CD8-positive, alpha-beta memory T cell (primary cell): ENCODE data around the gene GNB5. TPM values are rescaled to one million over a fixed set of nuclear protein-coding genes. Genes with fewer than 3 reads are reported as not detected.

ENCODE experiments used
- CTCF ChIA-PET: fragments of 350-600 bp; sonication (Branson Sonifier 250); formaldehyde crosslinking; loops from one replicate; lab custom pipeline; 2021; ENCODE audit warnings: antibody characterized with exemption; lab: Charles Lee
- POLR2A ChIA-PET: fragments of 350-600 bp; sonication (Branson Sonifier 250); formaldehyde crosslinking; loops from one replicate; lab custom pipeline; 2021; ENCODE audit warnings: antibody characterized with exemption; lab: Charles Lee
- DNase-seq, 5 donors: peaks; one replicate each; pipeline versions ENCODE4 v3.0.0 to v3.0.0-alpha.2; 2020 to 2022; ENCODE audit warnings: mixed read lengths in 1 of 5
- H3K27ac ChIP-seq: one replicate; pipeline ENCODE4 v1.7.0; 2013; ENCODE audit warnings: low read depth, mild to moderate bottlenecking, low read length, moderate library complexity
- H3K27me3 ChIP-seq: 2 replicates; pipeline ENCODE4 v1.7.0; 2013; ENCODE audit warnings: low read length, mild to moderate bottlenecking; ENCODE audit not compliant: insufficient read depth, poor library complexity, severe bottlenecking
- H3K36me3 ChIP-seq: 2 replicates; pipeline ENCODE4 v1.7.0; 2013; ENCODE audit warnings: mild to moderate bottlenecking, low read length, moderate library complexity; ENCODE audit not compliant: insufficient read depth
- H3K4me1 ChIP-seq: 2 replicates; pipeline ENCODE4 v1.7.0; 2013; ENCODE audit warnings: mild to moderate bottlenecking, low read length, moderate library complexity; ENCODE audit not compliant: insufficient read depth
- H3K4me3 ChIP-seq: 2 replicates; pipeline ENCODE4 v1.7.0; 2013; ENCODE audit warnings: mild to moderate bottlenecking, low read length
- H3K9me3 ChIP-seq: 2 replicates; pipeline ENCODE4 v1.7.0; 2013; ENCODE audit warnings: mild to moderate bottlenecking, low read length
- H3K27ac Mint-ChIP-seq, 8 donors: one replicate each; pipeline ENCODE4 v1.8.0; 2020 to 2021; ENCODE audit warnings: mixed read lengths in 8 of 8, mild to moderate bottlenecking in 6 of 8, inconsistent platforms in 3 of 8, moderate library complexity in 3 of 8
- H3K27me3 Mint-ChIP-seq, 2 donors: one replicate each; pipeline ENCODE4 v1.8.0; 2020 to 2021; ENCODE audit warnings: mixed read lengths in 2 of 2, mild to moderate bottlenecking in 1 of 2, moderate library complexity in 1 of 2
- H3K36me3 Mint-ChIP-seq, 3 donors: one replicate each; pipeline ENCODE4 v1.8.0; 2020 to 2021; ENCODE audit warnings: mixed read lengths in 3 of 3, inconsistent platforms in 1 of 3, mild to moderate bottlenecking in 1 of 3
- H3K4me1 Mint-ChIP-seq, 3 donors: one replicate each; pipeline ENCODE4 v1.8.0; 2020 to 2021; ENCODE audit warnings: mixed read lengths in 3 of 3, inconsistent platforms in 1 of 3, mild to moderate bottlenecking in 1 of 3
- H3K4me3 Mint-ChIP-seq, 7 donors: one replicate each; pipeline ENCODE4 v1.8.0; 2020 to 2021; ENCODE audit warnings: mixed read lengths in 7 of 7, mild to moderate bottlenecking in 6 of 7, moderate library complexity in 4 of 7, inconsistent platforms in 2 of 7
- H3K9me3 Mint-ChIP-seq, 5 donors: one replicate each; pipeline ENCODE4 v1.8.0; 2020 to 2022; ENCODE audit warnings: mixed read lengths in 5 of 5, mild to moderate bottlenecking in 3 of 5, moderate library complexity in 2 of 5, inconsistent platforms in 1 of 5
- polyA plus RNA-seq: library from polyadenylated mRNA; unstranded; fragments of 300-500 nt; fragmentation: Illumina TruSeq; gene quantifications from one replicate; pipeline ENCODE4 v1.2.3, GENCODE V29; 2021
- total RNA-seq, 2 experiments: library from RNA; stranded (reverse); gene quantifications; one replicate each; pipeline ENCODE4 v1.2.3, GENCODE V29; 2021

Gene GNB5
- total and polyA plus RNA-seq, 3 experiments from 2014 or later, result 19.2 to 46.0 (median 21.7) TPM

- peak overlapping the region in 1 of 8 donors; percentile 27 for H3K27ac Mint-ChIP-seq
- no peak overlapping the region for H3K4me3 Mint-ChIP-seq
- CTCF ChIA-PET, result interaction anchor here (1.2 kb wide), 1 partner anchor 9 kb away, joined by 4 read pairs; no protein-coding TSS in a partner anchor
Measured at GRCh38 chr15:52128568-52128967, 62.6 kb downstream of the GNB5 start.

GRCh38 chr15:52124270-52124880, 66.8 kb downstream of the GNB5 start:
- Mint-ChIP-seq H3K4me3 (no peak overlapping the region), H3K27me3 (no peaks in the 10 kb centered on the region), H3K4me1 (no peaks in the 10 kb centered on the region), H3K27ac (peak overlapping the region in 2 of 8 donors; percentile 8 to 17), H3K9me3 (no peaks in the 10 kb centered on the region), H3K36me3 (peaks cover 0 to 67% (median 7%) of the 10 kb centered on the region in 3 donors)
- POLR2A ChIA-PET, result no interaction called here
- H3K27me3 ChIP-seq, result no peaks in the 10 kb centered on the region
- CTCF ChIA-PET, result interaction anchor here (1.8 kb wide), 1 partner anchor 84 kb away, joined by 4 read pairs; no protein-coding TSS in a partner anchor
- H3K9me3 ChIP-seq, result no peaks in the 10 kb centered on the region
- H3K4me1 ChIP-seq, result no peaks in the 10 kb centered on the region
- H3K4me3 ChIP-seq, result no peak overlapping the region
- peaks cover 5% of the 10 kb centered on the region for H3K36me3 ChIP-seq
- no peak for DNase-seq
- H3K27ac ChIP-seq, result no peak overlapping the region

More at GRCh38 chr15:52128568-52128967, 62.6 kb downstream of the GNB5 start:
- Histone ChIP-seq H3K4me1 (no peaks in the 10 kb centered on the region), H3K4me3 (no peak overlapping the region), H3K27ac (no peak overlapping the region), H3K36me3 (no peaks in the 10 kb centered on the region), H3K9me3 (no peaks in the 10 kb centered on the region), H3K27me3 (no peaks in the 10 kb centered on the region)
- no peak for DNase-seq
- H3K36me3 Mint-ChIP-seq, result peaks cover 0 to 81% (median 23%) of the 10 kb centered on the region in 3 donors
- POLR2A ChIA-PET, result no interaction called here
- no peaks in the 10 kb centered on the region for H3K4me1 Mint-ChIP-seq
- no peaks in the 10 kb centered on the region for H3K27me3 Mint-ChIP-seq
- no peaks in the 10 kb centered on the region for H3K9me3 Mint-ChIP-seq

GRCh38 chr15:52121896-52122295, 69.3 kb downstream of the GNB5 start:
- H3K4me1 Mint-ChIP-seq, result peaks cover 0 to 4% (median 2%) of the 10 kb centered on the region in 3 donors
- Histone ChIP-seq H3K27me3 (no peaks in the 10 kb centered on the region), H3K9me3 (no peaks in the 10 kb centered on the region), H3K4me1 (no peaks in the 10 kb centered on the region), H3K36me3 (peaks cover 5% of the 10 kb centered on the region), H3K27ac (no peak overlapping the region), H3K4me3 (no peak overlapping the region)
- no peaks in the 10 kb centered on the region for H3K27me3 Mint-ChIP-seq
- no peak overlapping the region for H3K27ac Mint-ChIP-seq
- no peaks in the 10 kb centered on the region for H3K9me3 Mint-ChIP-seq
- ChIA-PET CTCF (interaction anchor here (1.2 to 2.1 kb wide), 2 partner anchors 17 to 43 kb away, joined by 3 to 4 read pairs; no protein-coding TSS in a partner anchor), POLR2A (interaction anchor here (0.6 kb wide), 1 partner anchor 42 kb away, joined by 6 read pairs; no protein-coding TSS in a partner anchor)
- H3K36me3 Mint-ChIP-seq, result peaks cover 0 to 48% (median 7%) of the 10 kb centered on the region in 3 donors
- no peak overlapping the region for H3K4me3 Mint-ChIP-seq
- no peak for DNase-seq

GRCh38 chr15:52121006-52121405, 70.2 kb downstream of the GNB5 start:
- H3K4me1 ChIP-seq, result peaks cover under 1% of the 10 kb centered on the region
- Mint-ChIP-seq H3K4me3 (no peak overlapping the region), H3K36me3 (peaks cover 0 to 43% (median 7%) of the 10 kb centered on the region in 3 donors), H3K4me1 (peaks cover 6 to 11% (median 6%) of the 10 kb centered on the region in 3 donors), H3K27ac (peak overlapping the region in 1 of 8 donors; percentile 26), H3K27me3 (no peaks in the 10 kb centered on the region), H3K9me3 (no peaks in the 10 kb centered on the region)
- ChIA-PET CTCF (interaction anchor here (0.6 to 2.1 kb wide), 3 partner anchors 13 to 137 kb away, joined by 4 to 5 read pairs (median 4); no protein-coding TSS in a partner anchor), POLR2A (no interaction called here)
- H3K27ac ChIP-seq, result no peak overlapping the region
- DNase-seq, result no peak
- H3K4me3 ChIP-seq, result no peak overlapping the region
- no peaks in the 10 kb centered on the region for H3K9me3 ChIP-seq
- H3K36me3 ChIP-seq, result peaks cover 5% of the 10 kb centered on the region
- no peaks in the 10 kb centered on the region for H3K27me3 ChIP-seq

GRCh38 chr15:52120488-52120887, 70.7 kb downstream of the GNB5 start:
- H3K4me1 ChIP-seq, result peaks cover 4% of the 10 kb centered on the region
- H3K27me3 Mint-ChIP-seq, result no peaks in the 10 kb centered on the region
- no peak overlapping the region for H3K4me3 ChIP-seq
- no peak for DNase-seq
- H3K27me3 ChIP-seq, result no peaks in the 10 kb centered on the region
- H3K9me3 ChIP-seq, result no peaks in the 10 kb centered on the region
- no peak overlapping the region for H3K27ac Mint-ChIP-seq
- H3K4me3 Mint-ChIP-seq, result no peak overlapping the region
- ChIA-PET CTCF (interaction anchor here (0.6 to 2.1 kb wide), 3 partner anchors 13 to 136 kb away, joined by 4 to 5 read pairs (median 4); no protein-coding TSS in a partner anchor), POLR2A (no interaction called here)
- peaks cover 5% of the 10 kb centered on the region for H3K36me3 ChIP-seq
- peaks cover 0 to 37% (median 6%) of the 10 kb centered on the region in 3 donors for H3K36me3 Mint-ChIP-seq
- no peak overlapping the region for H3K27ac ChIP-seq
- H3K9me3 Mint-ChIP-seq, result no peaks in the 10 kb centered on the region
- peaks cover 10 to 16% (median 11%) of the 10 kb centered on the region in 3 donors for H3K4me1 Mint-ChIP-seq

GRCh38 chr15:52118969-52119749, 72.0 kb downstream of the GNB5 start:
- peaks cover 5% of the 10 kb centered on the region for H3K36me3 ChIP-seq
- H3K27ac Mint-ChIP-seq, result no peak overlapping the region
- no peak overlapping the region for H3K27ac ChIP-seq
- H3K4me1 ChIP-seq, result peaks cover 4% of the 10 kb centered on the region
- ChIA-PET CTCF (no interaction called here), POLR2A (no interaction called here)
- no peaks in the 10 kb centered on the region for H3K27me3 ChIP-seq
- no peak overlapping the region for H3K4me3 Mint-ChIP-seq
- H3K9me3 Mint-ChIP-seq, result no peaks in the 10 kb centered on the region
- no peaks in the 10 kb centered on the region for H3K9me3 ChIP-seq
- no peak overlapping the region for H3K4me3 ChIP-seq
- H3K36me3 Mint-ChIP-seq, result peaks cover 0 to 26% (median 2%) of the 10 kb centered on the region in 3 donors
- DNase-seq, result no peak
- H3K27me3 Mint-ChIP-seq, result no peaks in the 10 kb centered on the region
- peaks cover 10 to 16% (median 12%) of the 10 kb centered on the region in 3 donors for H3K4me1 Mint-ChIP-seq

- Mint-ChIP-seq H3K27me3 (no peaks in the 10 kb centered on the region), H3K9me3 (no peaks in the 10 kb centered on the region), H3K36me3 (peaks cover 0 to 15% (median 0%) of the 10 kb centered on the region in 3 donors), H3K27ac (peak overlapping the region in 2 of 8 donors; percentile 13 to 47), H3K4me1 (peaks cover 10 to 16% (median 12%) of the 10 kb centered on the region in 3 donors), H3K4me3 (no peak overlapping the region)
- POLR2A ChIA-PET, result no interaction called here
- CTCF ChIA-PET, result no interaction called here
- Histone ChIP-seq H3K36me3 (peaks cover 2% of the 10 kb centered on the region), H3K4me1 (peaks cover 4% of the 10 kb centered on the region), H3K27me3 (no peaks in the 10 kb centered on the region), H3K27ac (no peak overlapping the region), H3K4me3 (no peak overlapping the region), H3K9me3 (no peaks in the 10 kb centered on the region)
- no peak for DNase-seq
Measured at GRCh38 chr15:52117549-52117948, 73.6 kb downstream of the GNB5 start.
